Mucosa of rectum (tissue), 2 donors: ENCODE results near the gene TMPRSS9.

ENCODE experiments used
- H3K27ac ChIP-seq, 2 donors: one replicate each; pipeline ENCODE4 v1.7.0; 2013; ENCODE audit warnings: inconsistent platforms in 2 of 2, low read depth in 2 of 2, low read length in 2 of 2
- H3K27me3 ChIP-seq, 2 donors: one replicate each; pipeline ENCODE4 v1.7.0; 2013; ENCODE audit warnings: low read length in 2 of 2; ENCODE audit not compliant: control insufficient read depth in 2 of 2, insufficient read depth in 2 of 2
- H3K36me3 ChIP-seq, 2 donors: one replicate each; pipeline ENCODE4 v1.7.0; 2013; ENCODE audit warnings: low read length in 2 of 2; ENCODE audit not compliant: control insufficient read depth in 2 of 2, insufficient read depth in 2 of 2
- H3K4me1 ChIP-seq, 2 donors: one replicate each; pipeline ENCODE4 v1.7.0; 2013; ENCODE audit warnings: low read length in 2 of 2, mild to moderate bottlenecking in 1 of 2; ENCODE audit not compliant: control insufficient read depth in 2 of 2, insufficient read depth in 2 of 2
- H3K4me3 ChIP-seq, 2 donors: one replicate each; pipeline ENCODE4 v1.7.0; 2013; ENCODE audit warnings: low read length in 2 of 2
- H3K9ac ChIP-seq, 2 donors: one replicate each; pipeline ENCODE4 v1.7.0; 2013; ENCODE audit warnings: low read length in 2 of 2, low read depth in 1 of 2, mild to moderate bottlenecking in 1 of 2
- H3K9me3 ChIP-seq, 2 donors: one replicate each; pipeline ENCODE4 v1.7.0; 2013; ENCODE audit warnings: low read length in 2 of 2; ENCODE audit not compliant: control insufficient read depth in 2 of 2
- donor health status: healthy.
- donor health status: Normal muscosa, but diverticular disease.

The TMPRSS9 gene

GRCh38 chr19:2427429-2428320 is 67.6 kb downstream of the TMPRSS9 start, which contains the start of gene TIMM13:
TIMM13 (minus strand) TSS chr19:2427586; CDS start chr19:2427533, 53 bp downstream.
- Histone ChIP-seq H3K9ac (peak within 1 kb of the TSS; percentile 89), H3K27me3 (no peaks in the 10 kb centered on the region), H3K36me3 (peaks cover 13 to 15% of the 10 kb centered on the region in 2 donors), H3K4me3 (peak within 1 kb of the TSS; percentile 86 to 92), H3K4me1 (peaks cover 16 to 22% of the 10 kb centered on the region in 2 donors), H3K27ac (peak within 1 kb of the TSS; percentile 95 to 97), H3K9me3 (no peaks in the 10 kb centered on the region)

DNA sequence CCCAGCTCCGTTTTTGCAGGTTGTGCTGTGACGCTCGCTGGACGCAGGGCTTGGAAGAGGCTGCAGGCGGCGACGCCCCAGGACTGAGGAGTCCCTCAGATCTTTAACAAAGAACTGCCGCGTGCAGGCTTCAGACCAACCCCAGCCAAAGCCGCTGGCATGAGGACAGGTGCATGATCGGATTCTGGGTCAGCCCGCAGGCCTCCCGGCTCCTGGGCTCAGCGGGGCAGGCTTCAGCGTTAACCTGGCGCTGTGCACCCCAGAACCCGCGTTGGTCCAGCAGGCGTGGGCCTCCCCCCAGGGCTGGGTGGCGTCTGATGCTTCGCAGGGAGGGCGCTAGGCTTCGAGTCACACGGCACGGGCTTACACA is 68.2 kb downstream of the TMPRSS9 start:
- Histone ChIP-seq H3K9me3 (no peaks in the 10 kb centered on the region), H3K36me3 (peaks cover 13 to 15% of the 10 kb centered on the region in 2 donors), H3K4me3 (peak overlapping the region; percentile 86 to 92), H3K9ac (peak overlapping the region; percentile 89), H3K4me1 (peaks cover 16 to 22% of the 10 kb centered on the region in 2 donors), H3K27me3 (no peaks in the 10 kb centered on the region), H3K27ac (peak overlapping the region; percentile 95 to 97)

- H3K27me3 ChIP-seq, result no peaks in the 10 kb centered on the region
- peaks cover 15 to 17% of the 10 kb centered on the region in 2 donors for H3K36me3 ChIP-seq
- H3K9ac ChIP-seq, result no peak overlapping the region
- no peak overlapping the region for H3K4me3 ChIP-seq
- H3K4me1 ChIP-seq, result peaks cover 16 to 22% of the 10 kb centered on the region in 2 donors
- H3K9me3 ChIP-seq, result no peaks in the 10 kb centered on the region
- peak overlapping the region in 1 of 2 donors; percentile 97 for H3K27ac ChIP-seq
These were observed 69.0 kb downstream of the TMPRSS9 start for GRCh38 chr19:2428756-2429711.

DNA sequence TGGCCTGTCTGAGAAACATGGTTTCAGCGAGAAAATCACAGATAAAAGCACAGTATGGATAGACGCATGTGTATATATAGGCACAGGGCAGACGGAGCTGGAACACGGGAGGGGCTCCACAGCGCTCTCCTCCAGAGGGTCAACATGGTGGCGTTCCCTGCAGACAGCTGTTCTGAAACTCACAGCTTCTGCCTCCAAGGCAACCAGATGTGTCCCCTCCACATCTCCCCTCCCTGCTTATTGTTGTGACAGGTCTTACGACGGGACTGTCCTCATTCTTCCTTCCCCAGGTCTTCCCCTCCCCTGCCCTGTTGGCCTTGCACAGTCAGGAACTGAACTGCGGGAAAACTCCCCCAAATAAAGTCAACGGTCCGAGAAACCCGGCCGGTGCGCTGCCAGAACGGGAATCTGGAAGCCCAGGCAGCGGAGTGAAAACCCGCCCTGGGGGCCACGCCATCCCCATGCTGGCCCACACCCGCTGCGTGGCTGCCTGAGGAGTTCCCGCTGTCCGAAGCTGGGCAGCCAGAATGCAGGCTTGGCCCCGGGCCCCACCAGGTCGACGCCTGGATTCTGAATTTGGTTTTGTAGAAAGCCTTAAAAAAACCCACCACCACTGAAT is 70.0 kb downstream of the TMPRSS9 start:
- no peaks in the 10 kb centered on the region for H3K9me3 ChIP-seq
- H3K36me3 ChIP-seq, result peaks cover 18 to 24% of the 10 kb centered on the region in 2 donors
- H3K9ac ChIP-seq, result no peak overlapping the region
- H3K4me1 ChIP-seq, result peaks cover 16 to 22% of the 10 kb centered on the region in 2 donors
- no peak overlapping the region for H3K27ac ChIP-seq
- H3K4me3 ChIP-seq, result no peak overlapping the region
- no peaks in the 10 kb centered on the region for H3K27me3 ChIP-seq

- Histone ChIP-seq H3K4me1 (peaks cover 8 to 13% of the 10 kb centered on the region in 2 donors), H3K4me3 (no peak overlapping the region), H3K36me3 (peaks cover 13 to 26% of the 10 kb centered on the region in 2 donors), H3K9ac (no peak overlapping the region), H3K9me3 (no peaks in the 10 kb centered on the region), H3K27me3 (no peaks in the 10 kb centered on the region), H3K27ac (no peak overlapping the region)
These were observed 71.4 kb downstream of the TMPRSS9 start for GRCh38 chr19:2431318-2432055.

DNA sequence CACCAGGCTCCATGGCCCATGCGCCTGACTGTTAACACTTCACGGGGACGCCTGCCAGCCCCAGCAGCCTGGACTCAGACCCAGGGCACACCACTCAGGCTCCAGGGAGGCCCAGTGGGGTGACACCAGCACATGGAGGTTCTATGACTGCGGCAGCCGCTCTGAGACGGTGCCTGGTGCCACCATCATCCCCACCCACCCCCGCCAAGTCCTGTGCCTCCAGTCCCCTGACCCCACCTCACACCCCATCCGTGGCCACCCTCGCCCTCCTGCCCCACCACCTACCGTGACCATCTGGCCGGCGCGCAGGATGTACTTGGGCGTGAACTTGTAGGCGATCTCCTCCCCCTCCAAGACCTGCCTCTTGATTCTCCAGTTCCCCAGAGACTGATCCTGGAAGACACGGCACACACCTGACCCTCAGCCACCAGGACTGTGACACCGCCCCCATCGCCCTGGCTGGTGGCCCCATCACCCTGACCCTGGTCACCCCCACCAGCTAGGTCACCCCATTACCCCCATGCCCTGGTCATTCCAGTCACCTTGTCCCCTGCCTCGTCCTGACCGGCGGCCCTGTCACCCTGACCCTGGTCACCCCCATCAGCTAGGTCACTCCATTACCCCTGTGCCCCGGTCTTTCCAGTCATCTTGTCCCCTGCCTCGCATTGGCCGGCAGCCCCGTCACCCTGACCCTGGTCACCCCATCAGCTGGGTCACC is 72.2 kb downstream of the TMPRSS9 start:
- Histone ChIP-seq H3K4me3 (no peak overlapping the region), H3K9ac (no peak overlapping the region), H3K27me3 (no peaks in the 10 kb centered on the region), H3K36me3 (peaks cover 13 to 26% of the 10 kb centered on the region in 2 donors), H3K9me3 (no peaks in the 10 kb centered on the region), H3K27ac (no peak overlapping the region), H3K4me1 (peaks cover 5 to 6% of the 10 kb centered on the region in 2 donors)

- Histone ChIP-seq H3K27me3 (no peaks in the 10 kb centered on the region), H3K36me3 (peaks cover 21 to 33% of the 10 kb centered on the region in 2 donors), H3K9ac (no peak overlapping the region), H3K9me3 (no peaks in the 10 kb centered on the region), H3K4me1 (no peaks in the 10 kb centered on the region), H3K27ac (no peak overlapping the region), H3K4me3 (no peak overlapping the region)
These were observed 73.8 kb downstream of the TMPRSS9 start for GRCh38 chr19:2433854-2434253.

GRCh38 chr19:2434267-2434666 is 74.2 kb downstream of the TMPRSS9 start:
- H3K9me3 ChIP-seq, result no peaks in the 10 kb centered on the region
- H3K4me1 ChIP-seq, result no peaks in the 10 kb centered on the region
- H3K27ac ChIP-seq, result no peak overlapping the region
- no peaks in the 10 kb centered on the region for H3K27me3 ChIP-seq
- peaks cover 21 to 33% of the 10 kb centered on the region in 2 donors for H3K36me3 ChIP-seq
- H3K9ac ChIP-seq, result no peak overlapping the region
- H3K4me3 ChIP-seq, result no peak overlapping the region
